ENCODE data around the gene TMPRSS9.
A peak's percentile ranks its signal among the peaks of the same experiment; 100 is the strongest.
"Not testable (repeated sequence)": the region's sequence is repeated elsewhere in the genome, so short reads cannot be mapped to it uniquely, and the experiment has no call there.

The TMPRSS9 gene

DNA sequence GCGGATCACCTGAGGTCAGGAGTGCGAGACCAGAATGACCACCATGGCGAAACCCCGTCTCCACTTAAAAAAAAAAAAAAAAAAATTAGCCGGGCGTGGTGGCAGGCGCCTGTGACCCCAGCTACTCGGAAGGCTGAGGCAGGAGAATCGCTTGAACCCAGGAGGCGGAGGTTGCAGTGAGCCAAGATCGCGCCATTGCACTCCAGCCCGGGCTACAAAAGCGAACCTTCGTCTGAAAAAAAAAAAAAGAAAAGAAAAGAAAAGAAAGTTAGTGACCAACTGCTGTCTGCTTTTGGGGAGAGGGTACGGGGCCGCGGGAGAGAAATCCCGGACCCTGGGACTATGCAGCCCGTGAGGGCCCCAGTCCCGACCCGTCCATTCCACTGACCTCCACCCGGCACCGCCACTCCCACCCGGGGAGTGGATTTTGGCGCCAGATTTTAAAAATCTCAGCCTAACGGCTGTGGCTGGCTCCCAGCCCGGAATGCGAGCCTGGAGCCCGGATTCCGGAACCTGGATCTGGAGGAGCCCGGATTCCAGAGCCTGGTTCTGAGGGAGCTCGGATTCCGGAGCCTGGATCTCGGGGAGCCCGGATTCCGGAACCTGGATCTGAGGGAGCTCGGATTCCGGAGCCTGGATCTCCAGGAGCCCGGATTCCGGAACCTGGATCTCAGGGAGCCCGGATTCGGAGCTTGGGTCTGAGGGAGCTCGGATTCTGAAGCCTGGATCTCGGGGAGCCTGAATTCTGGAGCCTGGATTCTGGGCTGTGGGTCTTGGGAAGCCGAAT, 102.8 kb downstream of the TMPRSS9 start:
- DNase-seq (ENCODE audit: low read depth): peak; percentile 86

GRCh38 chr19:2463694-2464093, 103.6 kb downstream of the TMPRSS9 start:
- DNase-seq (ENCODE audit: low read depth): not testable (repeated sequence)

DNA sequence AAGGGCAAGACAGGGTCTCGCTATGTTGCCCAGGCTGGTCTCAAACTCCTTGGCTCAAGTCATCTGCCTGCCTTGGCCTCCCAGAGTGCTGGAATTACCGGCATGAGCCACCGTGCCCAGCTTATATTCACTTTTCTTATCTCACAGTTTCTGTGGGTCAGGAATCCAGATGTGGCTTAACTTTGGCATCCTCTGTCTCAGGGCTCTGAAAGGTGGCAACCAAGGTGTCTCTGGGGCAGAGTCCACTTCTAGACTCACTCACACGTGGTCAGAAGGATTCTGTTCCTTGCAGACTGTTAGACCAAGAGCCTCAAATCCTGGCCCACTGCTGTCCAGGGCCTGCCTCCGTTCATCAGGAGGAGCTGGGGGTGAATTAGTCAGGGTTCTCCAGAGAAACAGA, 104.3 kb downstream of the TMPRSS9 start:
- no peak for DNase-seq (ENCODE audit: low read depth)

DNA sequence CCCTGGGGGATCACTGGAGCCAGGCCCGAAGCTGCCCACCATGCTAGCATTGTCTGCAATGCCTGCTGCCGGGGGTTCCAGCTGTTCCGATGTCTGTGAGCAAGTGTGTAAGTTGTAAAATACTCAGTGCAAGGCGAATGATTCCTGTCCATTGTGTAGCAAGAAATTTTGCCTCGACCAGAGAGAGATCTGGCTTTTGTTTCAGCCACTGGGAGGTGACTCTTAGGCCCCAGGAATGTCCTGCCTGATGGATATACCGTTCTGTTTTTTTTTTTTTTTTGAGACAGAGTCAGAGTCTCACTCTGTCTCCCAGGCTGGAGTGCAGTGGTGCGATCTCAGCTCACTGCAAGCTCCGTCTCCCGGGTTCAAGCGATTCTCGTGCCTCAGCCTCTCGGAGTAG, 108.5 kb downstream of the TMPRSS9 start:
- no peak for DNase-seq (ENCODE audit: low read depth)

- DNase-seq (ENCODE audit: low read depth): peak; percentile 64
These were observed 109.2 kb downstream of the TMPRSS9 start for GRCh38 chr19:2469102-2469914.

GRCh38 chr19:2469915-2470200, 109.8 kb downstream of the TMPRSS9 start:
- DNase-seq (ENCODE audit: low read depth): not testable (repeated sequence)

DNA sequence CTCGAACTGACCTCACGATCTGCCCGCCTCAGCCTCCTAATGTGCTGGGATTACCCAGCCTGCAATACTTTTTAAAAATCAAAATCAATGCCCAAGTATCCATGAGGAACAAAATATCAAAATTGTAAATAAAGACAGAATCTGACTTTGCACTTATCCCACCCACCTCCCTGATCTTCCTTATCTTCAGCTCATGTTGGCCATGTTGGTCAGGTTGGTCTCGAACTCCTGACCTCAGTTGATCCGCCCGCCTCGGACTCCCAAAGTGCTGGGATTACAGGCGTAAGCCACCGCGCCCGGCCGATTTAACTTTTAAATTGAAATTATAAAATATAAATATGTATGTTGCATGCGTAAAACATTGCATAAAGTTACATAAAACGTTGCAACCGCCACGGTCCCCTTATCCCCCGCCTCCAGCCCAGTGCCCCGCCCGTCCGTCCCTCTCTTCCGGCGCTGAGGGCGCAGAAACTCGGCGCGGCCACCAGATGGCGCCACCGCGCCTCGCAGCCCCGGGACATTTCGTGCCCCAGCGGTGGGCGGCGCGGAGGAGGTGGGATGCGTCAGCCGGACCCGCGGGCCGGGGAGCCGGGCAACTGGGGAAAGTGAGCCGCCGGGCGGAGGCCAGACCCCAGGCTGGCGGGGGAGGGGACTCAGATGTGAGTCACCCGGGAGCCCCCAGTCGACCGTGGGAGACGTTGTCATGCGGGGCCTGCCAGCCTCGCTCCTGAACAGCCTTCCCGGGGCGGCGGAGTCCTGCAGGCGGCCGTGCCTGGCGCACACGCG, 114.4 kb downstream of the TMPRSS9 start:
- DNase-seq (ENCODE audit: low read depth): peak; percentile 69

DNA sequence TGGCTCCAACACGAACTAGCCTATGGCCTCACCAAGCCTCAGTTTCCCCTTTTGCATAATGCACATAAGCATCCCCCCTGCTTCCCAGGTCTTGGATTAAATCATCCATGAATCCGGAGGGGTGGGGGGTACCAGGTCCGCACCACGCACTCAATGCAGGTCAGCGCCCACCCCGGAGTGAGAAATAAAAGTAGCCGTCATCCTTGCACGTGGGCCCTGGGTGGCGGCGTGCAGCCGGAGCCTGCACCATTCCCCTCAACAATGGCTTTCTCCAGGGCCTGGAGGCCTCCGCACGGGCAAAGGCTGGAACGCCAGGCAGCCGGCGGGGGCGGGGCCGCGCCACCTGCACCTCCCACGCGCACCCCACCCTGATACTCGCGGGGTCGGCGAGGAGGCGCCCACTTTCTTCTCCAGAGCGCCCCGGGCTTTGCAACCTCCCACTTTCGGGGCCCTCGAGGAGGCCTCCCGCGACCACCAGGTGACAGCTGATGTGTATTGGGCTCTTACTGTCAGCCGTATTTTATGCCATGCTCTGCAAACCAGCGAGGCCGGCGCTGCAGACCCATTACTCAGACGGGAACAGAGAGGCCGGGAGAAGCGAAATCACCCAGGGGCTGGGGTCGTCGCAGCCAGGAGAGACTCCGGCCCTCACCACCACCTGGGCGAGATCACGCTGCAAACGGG, 115.1 kb downstream of the TMPRSS9 start:
- DNase-seq (ENCODE audit: low read depth): no peak

Measured in fibroblast of the conjunctiva (primary cell).